Ishikawa (cell line): Measurements from ENCODE around the gene PAM16.
A peak's percentile ranks its signal among the peaks of the same experiment; 100 is the strongest.

Experiments
- CEBPB ChIP-seq: IDR thresholded peaks from 2 replicates; pipeline ENCODE4 v1.6.1; 2012
- CREB1 ChIP-seq: IDR thresholded peaks from 2 replicates; pipeline ENCODE4 v1.6.1; 2012; ENCODE audit warnings: low read depth
- EGR1 ChIP-seq: IDR thresholded peaks from 2 replicates; pipeline ENCODE4 v1.6.1; 2012
- EP300 ChIP-seq: IDR thresholded peaks from 2 replicates; pipeline ENCODE4 v1.6.1; 2012; ENCODE audit warnings: borderline replicate concordance
- FOXM1 ChIP-seq: IDR thresholded peaks from 2 replicates; pipeline ENCODE4 v1.6.1; 2012; ENCODE audit warnings: low read depth, borderline replicate concordance
- NFIC ChIP-seq: IDR thresholded peaks from 2 replicates; pipeline ENCODE4 v1.6.1; 2012
- RAD21 ChIP-seq: IDR thresholded peaks from 2 replicates; pipeline ENCODE4 v1.6.1; 2012; ENCODE audit warnings: low read depth
- TAF1 ChIP-seq: IDR thresholded peaks from 2 replicates; pipeline ENCODE4 v1.6.1; 2012; ENCODE audit warnings: low read depth, mild to moderate bottlenecking
- TCF12 ChIP-seq: IDR thresholded peaks from 2 replicates; pipeline ENCODE4 v1.6.1; 2012; ENCODE audit warnings: low read depth
- TEAD4 ChIP-seq: IDR thresholded peaks from 2 replicates; pipeline ENCODE4 v1.6.1; 2012
- YY1 ChIP-seq: IDR thresholded peaks from 2 replicates; pipeline ENCODE4 v1.6.1; 2012; ENCODE audit warnings: low read depth
- ZBTB7A ChIP-seq: IDR thresholded peaks from 2 replicates; pipeline ENCODE4 v1.6.1; 2012; ENCODE audit warnings: low read depth
- TF ChIP-seq, protein P1 (sequence below): IDR thresholded peaks from 2 replicates; pipeline ENCODE4 v1.6.1; 2012
- TF ChIP-seq, protein P2 (sequence below): IDR thresholded peaks from 2 replicates; pipeline ENCODE4 v1.6.1; 2012; ENCODE audit warnings: low read depth, mild to moderate bottlenecking
- TF ChIP-seq, protein P3 (sequence below): IDR thresholded peaks from 2 replicates; pipeline ENCODE4 v1.6.1; 2012

PAM16 gene

DNA sequence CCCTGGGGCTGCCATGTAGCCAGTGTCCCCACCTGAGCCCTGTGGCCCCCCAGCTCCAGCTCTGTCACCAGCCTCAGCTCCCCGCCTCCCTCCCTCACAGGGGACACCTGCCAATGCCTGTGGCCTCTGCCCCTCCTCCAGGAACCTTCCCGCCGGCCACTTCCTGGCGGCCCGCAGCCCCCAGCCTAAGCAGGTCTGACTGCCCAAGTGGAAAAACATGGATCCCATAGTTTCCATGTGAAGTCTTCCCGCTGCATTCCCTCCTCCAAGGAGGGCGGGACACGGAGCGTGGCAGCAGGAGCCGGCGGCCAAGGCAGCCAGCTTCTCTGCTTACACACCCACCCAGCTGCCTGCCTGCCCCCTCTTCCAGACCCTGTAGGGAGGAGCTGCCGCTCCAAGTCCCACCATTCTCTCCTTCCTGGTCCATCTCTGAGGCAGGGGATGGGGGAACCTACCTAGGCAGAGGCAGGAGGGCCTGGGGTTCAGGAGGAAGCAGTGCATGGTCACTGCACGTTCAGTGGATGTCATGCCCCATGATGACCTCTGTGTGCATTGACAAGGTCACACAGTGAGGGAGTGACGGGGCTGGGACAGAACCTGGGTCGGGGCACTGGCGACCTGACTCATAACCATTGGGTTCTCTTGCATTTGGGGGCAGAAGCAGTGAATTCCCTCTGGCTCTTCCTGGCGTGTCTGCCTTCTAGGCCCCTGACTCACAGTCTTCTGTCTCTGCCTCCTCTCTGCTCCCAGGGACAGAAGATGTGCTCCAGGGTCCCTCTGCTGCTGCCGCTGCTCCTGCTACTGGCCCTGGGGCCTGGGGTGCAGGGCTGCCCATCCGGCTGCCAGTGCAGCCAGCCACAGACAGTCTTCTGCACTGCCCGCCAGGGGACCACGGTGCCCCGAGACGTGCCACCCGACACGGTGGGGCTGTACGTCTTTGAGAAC is 29.3 kb upstream of the PAM16 start:
- TF ChIP-seq RAD21 = peak; percentile 8; the same call in 1 of the 2 replicates
- peak; percentile 86 for TF ChIP-seq EP300
- peak; percentile 77 for TF ChIP-seq NFIC
- no peak for TF ChIP-seq TAF1
- no peak for TF ChIP-seq EGR1
- TF ChIP-seq TCF12 = peak; percentile 89
- TF ChIP-seq, protein P1, sequence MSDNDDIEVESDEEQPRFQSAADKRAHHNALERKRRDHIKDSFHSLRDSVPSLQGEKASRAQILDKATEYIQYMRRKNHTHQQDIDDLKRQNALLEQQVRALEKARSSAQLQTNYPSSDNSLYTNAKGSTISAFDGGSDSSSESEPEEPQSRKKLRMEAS = peak; percentile 84
- TF ChIP-seq YY1 = peak; percentile 67; the same call in 1 of the 2 replicates
- no peak for TF ChIP-seq CREB1
- TF ChIP-seq CEBPB = no peak
- TF ChIP-seq, protein P2, sequence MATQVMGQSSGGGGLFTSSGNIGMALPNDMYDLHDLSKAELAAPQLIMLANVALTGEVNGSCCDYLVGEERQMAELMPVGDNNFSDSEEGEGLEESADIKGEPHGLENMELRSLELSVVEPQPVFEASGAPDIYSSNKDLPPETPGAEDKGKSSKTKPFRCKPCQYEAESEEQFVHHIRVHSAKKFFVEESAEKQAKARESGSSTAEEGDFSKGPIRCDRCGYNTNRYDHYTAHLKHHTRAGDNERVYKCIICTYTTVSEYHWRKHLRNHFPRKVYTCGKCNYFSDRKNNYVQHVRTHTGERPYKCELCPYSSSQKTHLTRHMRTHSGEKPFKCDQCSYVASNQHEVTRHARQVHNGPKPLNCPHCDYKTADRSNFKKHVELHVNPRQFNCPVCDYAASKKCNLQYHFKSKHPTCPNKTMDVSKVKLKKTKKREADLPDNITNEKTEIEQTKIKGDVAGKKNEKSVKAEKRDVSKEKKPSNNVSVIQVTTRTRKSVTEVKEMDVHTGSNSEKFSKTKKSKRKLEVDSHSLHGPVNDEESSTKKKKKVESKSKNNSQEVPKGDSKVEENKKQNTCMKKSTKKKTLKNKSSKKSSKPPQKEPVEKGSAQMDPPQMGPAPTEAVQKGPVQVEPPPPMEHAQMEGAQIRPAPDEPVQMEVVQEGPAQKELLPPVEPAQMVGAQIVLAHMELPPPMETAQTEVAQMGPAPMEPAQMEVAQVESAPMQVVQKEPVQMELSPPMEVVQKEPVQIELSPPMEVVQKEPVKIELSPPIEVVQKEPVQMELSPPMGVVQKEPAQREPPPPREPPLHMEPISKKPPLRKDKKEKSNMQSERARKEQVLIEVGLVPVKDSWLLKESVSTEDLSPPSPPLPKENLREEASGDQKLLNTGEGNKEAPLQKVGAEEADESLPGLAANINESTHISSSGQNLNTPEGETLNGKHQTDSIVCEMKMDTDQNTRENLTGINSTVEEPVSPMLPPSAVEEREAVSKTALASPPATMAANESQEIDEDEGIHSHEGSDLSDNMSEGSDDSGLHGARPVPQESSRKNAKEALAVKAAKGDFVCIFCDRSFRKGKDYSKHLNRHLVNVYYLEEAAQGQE = no peak
- TF ChIP-seq TEAD4 = peak; percentile 75
- peak; percentile 36; the same call in 1 of the 2 replicates for TF ChIP-seq FOXM1
- TF ChIP-seq ZBTB7A = peak; percentile 31; the same call in 1 of the 2 replicates
- TF ChIP-seq, protein P3, sequence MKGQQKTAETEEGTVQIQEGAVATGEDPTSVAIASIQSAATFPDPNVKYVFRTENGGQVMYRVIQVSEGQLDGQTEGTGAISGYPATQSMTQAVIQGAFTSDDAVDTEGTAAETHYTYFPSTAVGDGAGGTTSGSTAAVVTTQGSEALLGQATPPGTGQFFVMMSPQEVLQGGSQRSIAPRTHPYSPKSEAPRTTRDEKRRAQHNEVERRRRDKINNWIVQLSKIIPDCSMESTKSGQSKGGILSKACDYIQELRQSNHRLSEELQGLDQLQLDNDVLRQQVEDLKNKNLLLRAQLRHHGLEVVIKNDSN = no peak; the same call in 1 of the 2 replicates

DNA sequence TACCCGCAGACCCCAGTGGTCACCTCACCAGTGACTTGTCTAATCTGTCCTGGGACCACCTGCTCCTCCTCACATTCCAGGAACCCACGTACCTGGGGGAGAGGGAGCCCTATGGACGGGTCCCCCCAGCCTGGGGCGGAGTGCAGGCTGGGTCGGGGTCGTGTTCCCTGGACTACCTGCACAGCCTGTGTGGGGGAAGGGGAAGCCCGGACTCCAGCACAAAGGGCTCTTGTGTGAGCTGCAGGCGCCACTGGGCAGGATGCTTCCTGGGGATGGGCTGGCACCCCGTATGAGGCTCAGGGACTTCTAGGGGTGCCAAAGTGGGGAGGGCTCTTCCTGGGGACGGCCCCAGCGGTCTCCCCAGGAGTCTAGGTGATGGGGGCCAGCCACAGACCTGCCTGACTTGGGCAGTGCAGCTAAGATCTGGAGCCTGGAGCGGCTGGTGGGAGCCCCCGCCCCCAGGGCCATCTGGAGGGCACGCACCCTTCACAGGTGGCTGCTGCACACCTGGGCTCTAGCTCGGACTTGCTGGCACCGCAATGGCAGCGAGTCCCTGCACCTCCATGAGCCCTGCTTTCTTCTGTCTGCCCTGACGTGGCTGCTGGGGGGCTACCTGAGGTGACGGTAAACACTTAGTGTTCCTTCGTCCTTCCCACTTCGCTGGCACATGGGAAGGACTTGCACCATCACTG is 28.0 kb upstream of the PAM16 start:
- TF ChIP-seq ZBTB7A (no peak; the same call in 1 of the 2 replicates), CREB1 (no peak), FOXM1 (no peak), CEBPB (no peak)

DNA sequence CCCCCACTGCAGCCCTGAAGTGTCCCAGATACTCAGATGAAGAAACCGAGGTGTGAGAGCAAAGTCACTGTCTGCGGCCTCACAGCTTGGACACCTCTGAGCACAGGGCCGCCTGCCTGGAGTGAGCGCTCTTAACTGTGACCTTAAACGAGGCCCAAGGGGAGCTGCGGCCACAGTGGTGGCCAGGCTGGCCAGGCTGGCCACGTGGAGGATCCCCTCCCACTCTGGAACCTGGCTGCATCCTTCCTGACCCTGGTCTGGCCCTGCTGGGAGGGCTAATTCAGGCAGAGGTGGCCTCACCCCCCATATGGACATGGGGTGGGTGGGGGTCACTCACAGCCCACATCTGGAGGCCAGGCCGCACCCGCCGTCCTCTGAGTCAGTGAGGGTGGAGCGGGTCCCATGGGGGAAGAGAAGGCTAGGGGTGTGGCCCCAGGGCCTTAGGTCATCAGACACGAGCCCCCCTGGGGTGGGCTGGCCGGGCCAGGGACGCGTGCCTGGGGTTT is 27.1 kb upstream of the PAM16 start:
- 0 out of 2 replicates have a peak, but pooled peaks have one; percentile 34 for TF ChIP-seq TCF12
- TF ChIP-seq, protein P3 = no peak
- no peak for TF ChIP-seq YY1

DNA sequence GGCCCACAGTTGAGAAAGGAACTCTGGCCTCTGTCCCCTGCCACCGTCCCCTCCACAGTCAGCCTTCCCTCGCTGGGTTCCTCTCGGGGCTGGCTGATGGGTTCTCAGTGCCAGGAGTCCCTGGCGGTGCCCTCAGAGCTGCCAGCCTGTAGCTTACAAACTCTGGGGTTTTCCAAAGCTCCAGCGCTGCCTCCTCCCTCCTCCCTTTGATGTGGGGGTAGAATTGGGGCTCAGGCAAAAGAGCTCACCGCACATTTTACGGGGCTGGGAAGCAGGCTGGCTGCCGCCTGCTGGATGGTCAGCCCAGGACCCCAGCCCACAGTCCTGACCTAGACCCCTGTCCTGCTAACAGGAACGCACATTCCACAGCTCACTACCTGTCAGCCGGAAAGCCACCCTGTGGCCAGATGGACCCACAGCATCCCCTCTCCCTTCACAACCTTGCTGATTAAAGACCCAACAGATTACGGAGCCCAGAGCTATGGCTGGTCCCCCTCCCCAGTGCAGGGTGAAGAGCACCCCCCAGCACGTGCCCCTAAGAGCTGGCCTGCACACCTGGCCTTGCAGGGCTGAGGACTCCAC is 26.5 kb upstream of the PAM16 start:
- TF ChIP-seq, protein P3 = no peak
- TF ChIP-seq TCF12 = no peak
- TF ChIP-seq CREB1 = no peak
- TF ChIP-seq, protein P2 = no peak
- TF ChIP-seq, protein P1 = no peak
- no peak for TF ChIP-seq ZBTB7A
- TF ChIP-seq EP300 = no peak
- TF ChIP-seq TEAD4 = no peak
- TF ChIP-seq CEBPB = no peak
- TF ChIP-seq FOXM1 = no peak
- TF ChIP-seq EGR1 = no peak
- no peak for TF ChIP-seq TAF1
- no peak for TF ChIP-seq NFIC
- no peak for TF ChIP-seq RAD21
- TF ChIP-seq YY1 = no peak

DNA sequence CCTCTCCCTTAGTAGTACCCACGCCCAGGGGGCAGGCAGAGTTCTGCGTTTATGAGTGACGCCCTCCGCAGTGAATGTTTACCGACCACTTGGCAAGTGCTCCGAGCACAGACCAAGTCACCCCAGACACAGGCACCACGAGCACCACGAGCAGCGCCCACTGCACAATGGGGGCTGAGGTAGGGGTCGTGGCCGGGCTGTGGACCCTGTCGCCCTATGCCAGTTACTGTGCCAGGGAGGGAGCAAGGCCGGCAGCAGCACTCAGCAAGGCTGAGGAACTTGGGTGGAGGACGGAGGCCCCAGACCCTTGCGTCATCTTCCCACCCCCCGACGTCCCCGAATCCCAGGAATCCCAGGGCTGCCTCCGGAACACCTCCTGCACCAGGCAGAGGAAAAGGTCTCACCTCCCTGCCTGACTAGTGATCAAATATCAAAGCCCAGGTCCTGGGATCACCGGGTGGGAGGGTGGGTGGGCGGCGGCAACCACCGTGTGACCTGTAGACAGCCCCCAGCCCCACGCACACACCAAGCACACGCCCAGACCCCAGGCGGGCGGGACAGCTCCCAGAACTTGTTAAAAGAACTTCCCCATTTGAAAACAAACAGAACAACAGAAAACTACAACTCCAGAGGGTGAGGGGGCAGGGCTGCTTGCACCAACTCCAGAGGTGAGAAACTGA is 25.9 kb upstream of the PAM16 start:
- TF ChIP-seq EGR1 (no peak), EP300 (no peak), RAD21 (no peak), CEBPB (no peak), NFIC (no peak), TEAD4 (no peak), ZBTB7A (no peak; the same call in 1 of the 2 replicates), YY1 (no peak), FOXM1 (no peak), TAF1 (no peak)
- TF ChIP-seq, protein P2 = no peak
- TF ChIP-seq, protein P3 = no peak
